OCI-LY3 (cell line): ENCODE results near the gene CCL11.

Experiments used
- H2AFZ ChIP-seq: fragments of 200-600, 300-600 bp; shearing (Covaris generic); 2 replicates; pipeline ENCODE4 v1.6.0; 2014; ENCODE audit warnings: antibody characterized with exemption, low read depth, low read length
- H3K27ac ChIP-seq: fragments of 200-600, 300-600 bp; sonication (generic); 2 replicates; pipeline ENCODE4 v1.5.1; 2014; ENCODE audit warnings: mild to moderate bottlenecking, low read length, moderate library complexity, mixed read lengths
- H3K27me3 ChIP-seq: fragments of 200-600, 300-600 bp; sonication (generic); 2 replicates; pipeline ENCODE4 v1.6.1; 2014; ENCODE audit warnings: low read depth, low read length, mixed read lengths
- H3K36me3 ChIP-seq: fragments of 200-600, 300-600 bp; sonication (generic); replicated peaks from 2 replicates; pipeline ENCODE3; 2014; ENCODE audit warnings: low read depth, low read length, mixed read lengths
- H3K4me1 ChIP-seq: fragments of 300-600, 200-600 bp; sonication (generic); 2 replicates; pipeline ENCODE4 v1.6.1; 2014; ENCODE audit warnings: low read length, mixed read lengths
- H3K4me2 ChIP-seq: fragments of 200-600, 300-600 bp; sonication (generic); 2 replicates; pipeline ENCODE4 v1.6.1; 2014; ENCODE audit warnings: low read length, mixed read lengths
- H3K4me3 ChIP-seq: fragments of 300-600, 200-600 bp; sonication (generic); 2 replicates; pipeline ENCODE4 v1.5.1; 2014; ENCODE audit warnings: antibody characterized with exemption, mild to moderate bottlenecking, low read length, moderate library complexity
- H3K79me2 ChIP-seq: fragments of 300-600, 200-600 bp; shearing (Covaris generic); 2 replicates; pipeline ENCODE4 v1.6.1; 2014; ENCODE audit warnings: mild to moderate bottlenecking, low read length, mixed read lengths
- H3K9ac ChIP-seq: fragments of 300-600, 200-600 bp; shearing (Covaris generic); 2 replicates; pipeline ENCODE4 v1.6.0; 2014; ENCODE audit warnings: mild to moderate bottlenecking, low read length, moderate library complexity
- H3K9me3 ChIP-seq: fragments of 200-600, 300-600 bp; shearing (Covaris generic); 2 replicates; pipeline ENCODE4 v1.6.1; 2014; ENCODE audit warnings: low read length, mixed read lengths; ENCODE audit not compliant: insufficient read depth
- H4K20me1 ChIP-seq: fragments of 200-600, 300-600 bp; sonication (generic); 2 replicates; pipeline ENCODE4 v1.6.1; 2016; ENCODE audit warnings: low read length, mixed read lengths; ENCODE audit not compliant: insufficient read depth
- EZH2phosphoT487 ChIP-seq: fragments of 200-600 bp; shearing (Covaris generic); IDR thresholded peaks from 2 replicates; pipeline ENCODE4 v1.6.1; 2018; ENCODE audit warnings: antibody characterized with exemption, mixed run types, low read depth
- TF ChIP-seq, protein P1 (sequence below): fragments of 200-600, 300-600 bp; sonication (generic); IDR thresholded peaks from 2 replicates; pipeline ENCODE4 v1.5.1; 2014; ENCODE audit warnings: antibody characterized with exemption, low read length, low read depth

Gene CCL11

DNA sequence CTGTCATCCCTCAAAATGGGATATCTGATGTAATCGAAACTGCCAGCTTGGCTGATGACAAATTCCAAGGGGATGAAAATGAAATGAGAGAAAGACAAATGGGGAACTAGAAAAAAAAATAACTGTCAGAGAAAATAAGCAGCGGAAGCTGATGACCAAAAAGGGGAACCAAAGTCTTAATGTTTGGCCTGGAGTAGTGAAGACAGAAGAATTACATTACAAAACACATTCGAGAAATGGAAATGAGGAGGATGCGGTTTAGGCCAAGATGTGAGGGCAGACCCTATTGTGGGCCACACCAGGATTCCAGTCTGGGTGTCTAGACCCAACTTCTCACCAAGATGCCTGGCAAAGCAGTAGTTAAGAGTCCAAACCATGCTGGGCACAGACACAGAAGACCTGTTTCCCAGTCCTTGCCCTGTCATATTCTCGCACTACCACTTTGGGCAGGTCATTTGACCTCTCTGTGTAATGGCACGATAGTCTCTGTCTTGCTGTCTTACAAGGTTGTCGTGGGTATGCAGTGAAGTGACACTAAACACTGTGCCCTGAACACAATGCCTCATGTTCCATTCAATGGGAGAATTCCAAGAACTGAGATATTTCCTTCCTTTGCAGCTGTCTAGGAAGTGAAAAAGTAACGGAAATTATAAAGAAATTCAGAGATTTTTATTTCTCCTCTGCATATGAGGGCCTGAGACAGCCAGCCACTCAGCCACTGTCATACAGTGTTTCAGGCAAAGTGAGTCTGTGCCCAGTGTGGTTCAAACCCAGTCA, 42.8 kb upstream of the CCL11 start:
- Histone ChIP-seq H4K20me1 (peaks cover 19% of the 10 kb centered on the region; the same call in 1 of the 2 replicates), H3K4me1 (peaks cover 36% of the 10 kb centered on the region), H3K36me3 (no peaks in the 10 kb centered on the region), H3K27me3 (peaks cover 50% of the 10 kb centered on the region), H3K27ac (no peak overlapping the region), H3K79me2 (no peaks in the 10 kb centered on the region), H3K4me3 (no peak overlapping the region), H3K9ac (no peak overlapping the region), H3K9me3 (no peaks in the 10 kb centered on the region), H2AFZ (no peak overlapping the region), H3K4me2 (peak overlapping the region; percentile 46)
- TF ChIP-seq, protein P1, sequence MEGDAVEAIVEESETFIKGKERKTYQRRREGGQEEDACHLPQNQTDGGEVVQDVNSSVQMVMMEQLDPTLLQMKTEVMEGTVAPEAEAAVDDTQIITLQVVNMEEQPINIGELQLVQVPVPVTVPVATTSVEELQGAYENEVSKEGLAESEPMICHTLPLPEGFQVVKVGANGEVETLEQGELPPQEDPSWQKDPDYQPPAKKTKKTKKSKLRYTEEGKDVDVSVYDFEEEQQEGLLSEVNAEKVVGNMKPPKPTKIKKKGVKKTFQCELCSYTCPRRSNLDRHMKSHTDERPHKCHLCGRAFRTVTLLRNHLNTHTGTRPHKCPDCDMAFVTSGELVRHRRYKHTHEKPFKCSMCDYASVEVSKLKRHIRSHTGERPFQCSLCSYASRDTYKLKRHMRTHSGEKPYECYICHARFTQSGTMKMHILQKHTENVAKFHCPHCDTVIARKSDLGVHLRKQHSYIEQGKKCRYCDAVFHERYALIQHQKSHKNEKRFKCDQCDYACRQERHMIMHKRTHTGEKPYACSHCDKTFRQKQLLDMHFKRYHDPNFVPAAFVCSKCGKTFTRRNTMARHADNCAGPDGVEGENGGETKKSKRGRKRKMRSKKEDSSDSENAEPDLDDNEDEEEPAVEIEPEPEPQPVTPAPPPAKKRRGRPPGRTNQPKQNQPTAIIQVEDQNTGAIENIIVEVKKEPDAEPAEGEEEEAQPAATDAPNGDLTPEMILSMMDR, result no peak
- no peak for TF ChIP-seq EZH2phosphoT487

DNA sequence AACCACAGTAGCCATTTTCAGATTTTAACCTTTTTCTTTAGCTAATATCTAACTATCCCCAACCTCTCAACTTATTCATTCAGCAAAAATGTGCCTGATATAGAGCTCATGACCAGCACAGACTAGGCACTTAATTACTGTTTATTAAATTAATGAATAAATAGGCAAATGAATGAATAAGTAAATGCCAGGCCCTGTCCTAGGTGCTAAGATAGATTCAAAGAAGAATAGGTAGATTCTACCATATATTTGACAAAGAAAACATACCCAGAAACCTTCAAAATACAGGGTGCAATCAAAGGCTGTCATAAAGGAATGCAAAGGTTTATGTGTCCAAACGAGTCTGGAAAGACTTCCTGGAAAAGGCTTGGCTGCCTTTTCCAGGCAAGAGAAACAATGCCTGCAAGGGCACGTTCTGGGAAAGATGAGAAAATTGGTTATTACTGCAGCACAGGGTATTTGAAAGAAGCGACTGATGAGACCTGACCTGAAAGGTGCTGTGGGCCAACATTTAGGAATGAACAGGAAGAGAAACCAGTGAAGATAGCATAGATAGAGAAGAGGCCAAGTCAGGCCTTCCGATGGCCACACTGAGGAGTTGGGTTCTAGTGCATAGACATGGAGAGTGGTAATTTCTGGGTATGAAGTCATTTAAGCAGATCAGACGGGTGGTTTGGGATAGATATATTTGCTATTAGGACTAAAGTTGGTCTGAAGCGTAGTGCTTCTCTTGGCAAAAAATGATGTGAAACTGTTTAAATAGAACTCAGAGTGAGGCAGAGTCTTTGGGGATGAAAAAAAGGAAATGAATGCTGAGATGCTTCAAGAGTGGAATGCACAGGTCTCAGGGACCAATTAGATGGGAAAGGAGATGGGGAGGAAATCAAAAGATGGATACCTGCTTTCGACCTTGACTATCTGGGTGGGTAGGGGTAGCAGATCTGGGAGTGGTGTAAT, 41.9 kb upstream of the CCL11 start:
- no peaks in the 10 kb centered on the region for H3K79me2 ChIP-seq
- H2AFZ ChIP-seq, result no peak overlapping the region
- TF ChIP-seq EZH2phosphoT487, result no peak
- TF ChIP-seq, protein P1, result no peak
- H3K4me2 ChIP-seq, result peak overlapping the region; percentile 46
- H3K27me3 ChIP-seq, result peaks cover 57% of the 10 kb centered on the region
- peaks cover 42% of the 10 kb centered on the region for H3K4me1 ChIP-seq
- no peak overlapping the region for H3K9ac ChIP-seq
- H3K4me3 ChIP-seq, result 0 out of 2 replicates have a peak overlapping the region, but pooled peaks have one; percentile 5
- H4K20me1 ChIP-seq, result peaks cover 19% of the 10 kb centered on the region; the same call in 1 of the 2 replicates
- H3K36me3 ChIP-seq, result no peaks in the 10 kb centered on the region
- H3K9me3 ChIP-seq, result no peaks in the 10 kb centered on the region
- H3K27ac ChIP-seq, result no peak overlapping the region

DNA sequence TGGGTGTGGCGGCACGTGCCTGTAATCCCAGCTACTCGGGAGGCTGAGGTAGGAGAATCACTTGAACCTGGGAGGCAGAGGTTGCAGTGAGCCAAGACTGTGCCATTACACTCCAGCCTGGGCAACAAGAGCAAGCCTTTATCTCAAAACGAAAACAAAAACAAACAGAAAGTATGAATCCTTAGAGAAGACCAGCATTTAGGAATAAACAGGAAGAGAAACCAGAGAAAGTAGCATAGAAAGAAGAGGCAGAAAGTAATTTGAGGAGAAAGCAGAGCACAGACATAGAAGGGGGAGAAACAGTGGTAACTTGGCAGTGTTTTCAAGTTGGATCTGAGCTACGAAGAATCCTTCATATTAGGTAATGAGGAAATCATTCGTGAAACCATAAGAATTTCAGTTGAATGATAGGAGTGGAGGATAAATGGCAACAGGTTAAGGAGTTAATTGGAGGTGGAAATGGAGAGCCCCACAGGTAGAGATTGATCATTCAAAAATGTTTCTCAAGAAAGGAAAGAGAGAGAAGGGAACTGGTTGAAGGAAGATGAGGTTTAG, 40.1 kb upstream of the CCL11 start:
- H3K4me3 ChIP-seq, result no peak overlapping the region
- H3K36me3 ChIP-seq, result no peaks in the 10 kb centered on the region
- no peak for TF ChIP-seq EZH2phosphoT487
- TF ChIP-seq, protein P1, result no peak
- H2AFZ ChIP-seq, result no peak overlapping the region
- no peak overlapping the region for H3K9ac ChIP-seq
- H3K79me2 ChIP-seq, result no peaks in the 10 kb centered on the region
- H3K4me1 ChIP-seq, result peaks cover 53% of the 10 kb centered on the region
- H3K27me3 ChIP-seq, result peaks cover 66% of the 10 kb centered on the region
- H3K9me3 ChIP-seq, result no peaks in the 10 kb centered on the region
- no peak overlapping the region for H3K4me2 ChIP-seq
- H4K20me1 ChIP-seq, result peaks cover 24% of the 10 kb centered on the region; the same call in 1 of the 2 replicates
- H3K27ac ChIP-seq, result no peak overlapping the region
